ENCODE measurements around the gene NID2. TPM values are rescaled to one million over a fixed set of nuclear protein-coding genes. Genes with fewer than 3 reads are reported as not detected.

NID2 gene
- total and polyA plus RNA-seq, 9 of the 15 experiments (the other 6 are each of a cell fraction or from before 2014, with no cell fraction given): 0.04 to 0.45 (median 0.16) TPM; not detected in 3

GRCh38 chr14:51962711-51963110, 106.1 kb downstream of the NID2 start:
- WGBS (ENCODE audit: insufficient coverage, low coverage, missing lambda C conversion rate): 0% methylated on average over 2 of the region's 3 CpGs
- Histone ChIP-seq H2AFZ (ENCODE audit: low read depth, low read length) (no peak overlapping the region), H4K20me1 (replicated peaks; ENCODE audit: control insufficient read depth, insufficient read depth, low read length) (no peaks in the 10 kb centered on the region), H3K79me2 (ENCODE audit: control insufficient read depth, insufficient read depth, low read length) (no peaks in the 10 kb centered on the region), H3K4me2 (ENCODE audit: insufficient read depth, low read length) (no peak overlapping the region), H3K4me1 (replicated peaks in 1 of 2; ENCODE audit: control insufficient read depth in 2 of 2, insufficient read depth in 2 of 2, low read length in 2 of 2) (no peaks in the 10 kb centered on the region), H3K9me3 (replicated peaks; ENCODE audit: control insufficient read depth, insufficient read depth, low read depth, low read length) (no peaks in the 10 kb centered on the region), H3K27ac (ENCODE audit: extremely low read depth, low read depth, low read length) (no peak overlapping the region), H3K36me3 (ENCODE audit: control insufficient read depth, insufficient read depth, low read length) (no peaks in the 10 kb centered on the region), H3K4me3 (no peak overlapping the region), H3K27me3 (ENCODE audit: control insufficient read depth in 2 of 2, insufficient read depth in 2 of 2, low read length in 2 of 2) (peaks cover 0 to 4% of the 10 kb centered on the region in 2 experiments; a peak in 1 of 5 replicates), H3K9me1 (ENCODE audit: control insufficient read depth, insufficient read depth, low read length) (no peaks in the 10 kb centered on the region), H3K9ac (ENCODE audit: insufficient read depth in 1 of 2, low read depth in 2 of 2, low read length in 2 of 2) (no peak overlapping the region)
- no peak for ATAC-seq
- no peak for TF ChIP-seq GATAD2B (IDR thresholded peaks at IDR 0.05; ENCODE audit: borderline replicate concordance)
- no peak for TF ChIP-seq SMC3 (conservative IDR thresholded peaks at IDR 0.05; ENCODE audit: insufficient read depth, low read depth, low read length)
- TF ChIP-seq CHD2 (IDR thresholded peaks at IDR 0.05; ENCODE audit: low read depth, low read length): no peak
- no peak for TF ChIP-seq FOS (IDR thresholded peaks at IDR 0.05; ENCODE audit: extremely low read depth, insufficient read length)
- TF ChIP-seq MED1 (CRISPR knock-in tag; IDR thresholded peaks at IDR 0.05; ENCODE audit: borderline replicate concordance): no peak
- no peak for TF ChIP-seq TCF15 (CRISPR knock-in tag; IDR thresholded peaks at IDR 0.05)
- no peak for TF ChIP-seq MIER1 (IDR thresholded peaks at IDR 0.05; ENCODE audit: low read depth)
- TF ChIP-seq ZNF212 (CRISPR knock-in tag; IDR thresholded peaks at IDR 0.05): no peak
- no peak for TF ChIP-seq GTF2A2 (tag; IDR thresholded peaks at IDR 0.05)
- BruUV-seq (replicated peaks): no TSS peak
- ChIA-PET CTCF (ENCODE audit: low intra/inter-chr PET ratio) (no interaction called here), POLR2A (no interaction called here)
- no peak for FAIRE-seq
- intact Hi-C loops (cut with micrococcal nuclease) (no loop called here), in situ Hi-C loops (cut with MboI) (no loop called here)
- no peak for DNase-seq (ENCODE audit: extremely low read depth in 1 of 4, low spot score in 3 of 4)

Data from K562 (cell line).